PC-3 (cell line): Measurements from ENCODE around the gene MAP3K8. TPM values are rescaled to one million over a fixed set of nuclear protein-coding genes. Genes with fewer than 3 reads are reported as not detected.

Source experiments
- ATAC-seq: fragments of 200-7000 bp; cut with Tn5 transposase; 2 replicates; pipeline ENCODE4 v1.9.1; 2020; ENCODE audit warnings: mild to moderate bottlenecking, moderate library complexity
- BruUV-seq: library from RNA; stranded (reverse); fragments of 400-500 nt; replicated peaks from 2 replicates; lab custom pipeline; 2021; lab: Mats Ljungman, UMichigan
- CTCF ChIA-PET: fragments of 300-600 bp; sonication (Branson Sonifier 250); formaldehyde crosslinking; loops from one replicate; lab custom pipeline; 2022; ENCODE audit warnings: antibody characterized with exemption; lab: Charles Lee
- POLR2A ChIA-PET: fragments of 300-600 bp; sonication (Branson Sonifier 250); formaldehyde crosslinking; loops from one replicate; lab custom pipeline; 2022; ENCODE audit warnings: antibody characterized with exemption; ENCODE audit not compliant: unreplicated experiment; lab: Charles Lee
- DNase-seq: peaks from one replicate; pipeline ENCODE4 v3.0.0-alpha.2; 2015
- H2AFZ ChIP-seq: fragments of 300-600 bp; sonication (generic); 2 replicates; pipeline ENCODE4 v1.6.0; 2016; ENCODE audit warnings: antibody characterized with exemption, low read length
- H3F3A ChIP-seq: fragments of 300-600 bp; sonication (generic); one replicate; pipeline ENCODE4 v1.6.0; 2017; ENCODE audit warnings: antibody characterized with exemption, low read length, control low read depth, mild to moderate bottlenecking; ENCODE audit not compliant: unreplicated experiment
- H3K27ac ChIP-seq: fragments of 300-600 bp; sonication (generic); 2 replicates; pipeline ENCODE4 v1.5.1; 2016; ENCODE audit warnings: mild to moderate bottlenecking, low read length
- H3K27me3 ChIP-seq: fragments of 300-600 bp; sonication (generic); 2 replicates; pipeline ENCODE4 v1.6.1; 2016; ENCODE audit warnings: low read length, mixed read lengths
- H3K36me3 ChIP-seq: fragments of 300-600 bp; sonication (generic); 2 replicates; pipeline ENCODE4 v1.6.1; 2016; ENCODE audit warnings: low read depth, mixed run types, low read length, mixed read lengths
- H3K4me1 ChIP-seq: fragments of 300-600 bp; sonication (generic); 2 replicates; pipeline ENCODE4 v1.5.1; 2016; ENCODE audit warnings: low read length; ENCODE audit not compliant: insufficient read depth
- H3K4me2 ChIP-seq: fragments of 300-600 bp; sonication (generic); 2 replicates; pipeline ENCODE4 v1.6.0; 2016; ENCODE audit warnings: low read length
- H3K4me3 ChIP-seq: fragments of 300-600 bp; sonication (generic); 2 replicates; pipeline ENCODE4 v1.5.1; 2016; ENCODE audit warnings: mild to moderate bottlenecking, low read length, mixed read lengths
- H3K79me2 ChIP-seq: fragments of 300-600 bp; sonication (generic); 2 replicates; pipeline ENCODE4 v1.6.1; 2017; ENCODE audit warnings: low read length, mixed read lengths
- H3K9ac ChIP-seq: fragments of 300-600 bp; sonication (generic); 2 replicates; pipeline ENCODE4 v1.6.0; 2016; ENCODE audit warnings: mild to moderate bottlenecking, low read length
- H3K9me2 ChIP-seq: fragments of 300-600 bp; sonication (generic); replicated peaks from 2 replicates; pipeline ENCODE4 v1.6.1; 2016; ENCODE audit warnings: mixed run types, low read length, mixed read lengths
- H3K9me3 ChIP-seq: fragments of 300-600 bp; sonication (generic); 2 replicates; pipeline ENCODE4 v1.6.1; 2016; ENCODE audit warnings: low read length, mixed read lengths
- H4K20me1 ChIP-seq: fragments of 300-600 bp; sonication (generic); 2 replicates; pipeline ENCODE4 v1.6.1; 2016; ENCODE audit warnings: low read length, mixed read lengths
- CTCF ChIP-seq: fragments of 300-600 bp; sonication (generic); conservative IDR thresholded peaks from 2 replicates; pipeline ENCODE4 v1.5.1; 2017; ENCODE audit warnings: antibody characterized with exemption, low read depth, mild to moderate bottlenecking, low read length
- EZH2 ChIP-seq: fragments of 300-600 bp; sonication (generic); IDR thresholded peaks from one replicate; pipeline ENCODE4 v1.6.1; 2017; ENCODE audit warnings: antibody characterized with exemption, mild to moderate bottlenecking, low read length; ENCODE audit not compliant: unreplicated experiment
- EZH2phosphoT487 ChIP-seq: fragments of 300-600 bp; sonication (generic); IDR thresholded peaks from 2 replicates; pipeline ENCODE4 v1.6.1; 2018; ENCODE audit warnings: mild to moderate bottlenecking, antibody characterized with exemption, low read length, borderline replicate concordance
- intact Hi-C: fragments of 100-400 bp; cut with micrococcal nuclease; formaldehyde crosslinking; loops from 2 replicates; pipeline ENCODE4 v1.9.0; 2023
- total RNA-seq: library from RNA; depleted of rRNA; stranded (reverse); fragments of >200 nt; gene quantifications from 2 replicates; pipeline ENCODE4 v1.2.3, GENCODE V29; 2014

The MAP3K8 gene
- total RNA-seq, 1 experiment from 2014 or later: 6.5 TPM

- no peak for ATAC-seq
- intact Hi-C loops: no loop called here
These were observed 54.3 kb downstream of the MAP3K8 start for GRCh38 chr10:30488316-30488715.

GRCh38 chr10:30489346-30489745, 55.4 kb downstream of the MAP3K8 start:
- H3K9ac ChIP-seq: no peak overlapping the region
- POLR2A ChIA-PET: no interaction called here
- intact Hi-C loops: no loop called here
- H3K9me2 ChIP-seq: no peaks in the 10 kb centered on the region
- DNase-seq (no peak), ATAC-seq (no peak)
- H3K79me2 ChIP-seq: no peaks in the 10 kb centered on the region
- peaks cover 5% of the 10 kb centered on the region; the same call in 1 of the 2 replicates for H3K4me1 ChIP-seq
- no peaks in the 10 kb centered on the region for H3K36me3 ChIP-seq
- no peaks in the 10 kb centered on the region for H4K20me1 ChIP-seq
- BruUV-seq: no TSS peak
- H2AFZ ChIP-seq: no peak overlapping the region
- no peaks in the 10 kb centered on the region for H3F3A ChIP-seq
- CTCF ChIA-PET: no interaction called here
- H3K9me3 ChIP-seq: no peaks in the 10 kb centered on the region
- no peak overlapping the region for H3K4me2 ChIP-seq
- TF ChIP-seq CTCF (no peak), EZH2 (no peak), EZH2phosphoT487 (no peak)
- H3K27ac ChIP-seq: no peak overlapping the region
- no peak overlapping the region for H3K4me3 ChIP-seq
- H3K27me3 ChIP-seq: no peaks in the 10 kb centered on the region

More at GRCh38 chr10:30488316-30488715, 54.3 kb downstream of the MAP3K8 start:
- H3K4me3 ChIP-seq: no peak overlapping the region
- no peak overlapping the region for H2AFZ ChIP-seq
- no peak overlapping the region for H3K9ac ChIP-seq
- H3K36me3 ChIP-seq: no peaks in the 10 kb centered on the region
- H3K79me2 ChIP-seq: no peaks in the 10 kb centered on the region
- H3K9me2 ChIP-seq: no peaks in the 10 kb centered on the region
- no peaks in the 10 kb centered on the region; the same call in 1 of the 2 replicates for H3K4me1 ChIP-seq
- ChIA-PET CTCF (no interaction called here), POLR2A (no interaction called here)
- TF ChIP-seq EZH2phosphoT487: no peak
- no peak for TF ChIP-seq EZH2
- no peak for TF ChIP-seq CTCF
- no peaks in the 10 kb centered on the region for H4K20me1 ChIP-seq
- H3K4me2 ChIP-seq: no peak overlapping the region
- H3K27ac ChIP-seq: no peak overlapping the region
- no TSS peak for BruUV-seq
- no peaks in the 10 kb centered on the region for H3F3A ChIP-seq
- no peak for DNase-seq
- H3K9me3 ChIP-seq: no peaks in the 10 kb centered on the region
- no peaks in the 10 kb centered on the region for H3K27me3 ChIP-seq

- no peaks in the 10 kb centered on the region for H3K36me3 ChIP-seq
- H3K9ac ChIP-seq: no peak overlapping the region
- no peak overlapping the region for H3K4me3 ChIP-seq
- H3K9me2 ChIP-seq: no peaks in the 10 kb centered on the region
- CTCF ChIA-PET: interaction anchor here (0.6 kb wide), 1 partner anchor 46 kb away, joined by 3 read pairs; no protein-coding TSS in a partner anchor
- H3K9me3 ChIP-seq: no peaks in the 10 kb centered on the region
- no peaks in the 10 kb centered on the region for H4K20me1 ChIP-seq
- intact Hi-C loops: no loop called here
- H3K27ac ChIP-seq: no peak overlapping the region
- no peak overlapping the region for H2AFZ ChIP-seq
- POLR2A ChIA-PET: no interaction called here
- DNase-seq (no peak), ATAC-seq (no peak)
- TF ChIP-seq EZH2 (no peak), EZH2phosphoT487 (no peak), CTCF (no peak)
- no peak overlapping the region for H3K4me2 ChIP-seq
- no TSS peak for BruUV-seq
- peaks cover 12% of the 10 kb centered on the region for H3K4me1 ChIP-seq
- no peaks in the 10 kb centered on the region for H3F3A ChIP-seq
- no peaks in the 10 kb centered on the region for H3K27me3 ChIP-seq
- no peaks in the 10 kb centered on the region for H3K79me2 ChIP-seq
These were observed 56.5 kb downstream of the MAP3K8 start for GRCh38 chr10:30490289-30491000.
